HepG2 (cell line): Measurements from ENCODE around the gene EPX.

ENCODE experiments used
- ARHGAP35 ChIP-seq: sonication (generic); formaldehyde crosslinking; IDR thresholded peaks from 2 replicates; pipeline ENCODE4 v1.9.0; 2022; ENCODE audit warnings: mild to moderate bottlenecking, inconsistent platforms, moderate library complexity, missing genetic modification reagents, borderline replicate concordance
- EZH2 ChIP-seq: conservative IDR thresholded peaks from 2 replicates; pipeline ENCODE4 v1.6.1; 2012; ENCODE audit warnings: mild to moderate bottlenecking, low read depth, low read length, moderate library complexity
- GABPA ChIP-seq, 2 experiments: IDR thresholded peaks; 2 replicates each; pipeline ENCODE4 v1.6.1; 2011 to 2016; ENCODE audit warnings: low read depth in 2 of 2, low read length in 1 of 2, missing biosample characterization in 1 of 2, missing genetic modification characterization in 1 of 2
- RFXAP ChIP-seq: sonication (generic); formaldehyde crosslinking; IDR thresholded peaks from 2 replicates; pipeline ENCODE4 v1.4.0; 2020; ENCODE audit warnings: missing genetic modification reagents, borderline replicate concordance
- SMC3 ChIP-seq: IDR thresholded peaks from 2 replicates; pipeline ENCODE4 v1.6.1; 2011; ENCODE audit warnings: low read length, improper control_type of control experiment
- XRCC5 ChIP-seq: fragments of 200-400 bp; formaldehyde crosslinking; optimal IDR thresholded peaks from 2 replicates; pipeline ENCODE3; 2017; ENCODE audit warnings: mild to moderate bottlenecking, low read length
- ZBTB40 ChIP-seq, 2 experiments: fragments of 450-650 bp in 1 of 2; sonication (generic) in 1 of 2; formaldehyde crosslinking in 1 of 2; IDR thresholded peaks; 2 replicates each; pipeline versions ENCODE4 v1.6.1 to v1.8.0; 2016 to 2022; ENCODE audit warnings: antibody characterized with exemption in 1 of 2, mild to moderate bottlenecking in 1 of 2, missing genetic modification reagents in 1 of 2
- ZNF567 ChIP-seq: sonication (generic); formaldehyde crosslinking; IDR thresholded peaks from 2 replicates; pipeline ENCODE4 v1.8.1; 2023; ENCODE audit warnings: mild to moderate bottlenecking, missing genetic modification reagents, borderline replicate concordance
- ZNF614 ChIP-seq: IDR thresholded peaks from 2 replicates; pipeline ENCODE4 v1.6.1; 2018; ENCODE audit warnings: missing biosample characterization, missing genetic modification reagents, inconsistent platforms, borderline replicate concordance
- ZNF768 ChIP-seq: sonication (generic); formaldehyde crosslinking; IDR thresholded peaks from 2 replicates; pipeline ENCODE4 v1.4.0; 2020; ENCODE audit warnings: missing genetic modification reagents
- TF ChIP-seq, protein P1 (sequence below): conservative IDR thresholded peaks from 2 replicates; pipeline ENCODE4 v1.6.1; 2018; ENCODE audit warnings: missing genetic modification reagents

DNA sequence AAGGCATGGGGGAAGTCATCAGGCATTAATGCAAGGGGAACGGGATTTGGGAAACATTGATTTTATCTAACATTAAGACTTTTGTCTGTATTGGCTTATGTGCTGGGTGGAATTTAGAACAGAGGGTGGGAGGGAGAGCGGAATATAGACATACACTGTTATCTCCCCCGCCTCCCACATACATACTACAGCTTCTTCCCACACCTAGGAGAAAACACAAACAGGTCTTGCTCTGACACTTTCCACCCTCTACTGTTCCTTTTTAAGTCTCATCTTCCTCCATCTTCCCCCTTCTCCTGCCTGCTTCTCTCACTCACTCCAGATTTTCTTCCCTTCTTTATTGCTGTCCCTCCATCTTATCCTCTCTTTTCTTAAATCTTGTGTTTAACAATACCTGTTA, 43.9 kb upstream of the EPX start:
- TF ChIP-seq EZH2 (no peak), ZNF614 (CRISPR knock-in tag) (no peak), GABPA (IDR thresholded peaks at IDR 0.05; ENCODE audit: low read depth, low read length) (no peak), GABPA (CRISPR knock-in tag; IDR thresholded peaks at IDR 0.05; ENCODE audit: low read depth) (no peak), XRCC5 (no peak), ARHGAP35 (no peak), ZBTB40 (IDR thresholded peaks at IDR 0.05) (no peak), ZBTB40 (CRISPR knock-in tag; IDR thresholded peaks at IDR 0.05) (no peak), ZNF567 (no peak), ZNF768 (CRISPR knock-in tag) (no peak), RFXAP (no peak), SMC3 (no peak)
- TF ChIP-seq, protein P1, sequence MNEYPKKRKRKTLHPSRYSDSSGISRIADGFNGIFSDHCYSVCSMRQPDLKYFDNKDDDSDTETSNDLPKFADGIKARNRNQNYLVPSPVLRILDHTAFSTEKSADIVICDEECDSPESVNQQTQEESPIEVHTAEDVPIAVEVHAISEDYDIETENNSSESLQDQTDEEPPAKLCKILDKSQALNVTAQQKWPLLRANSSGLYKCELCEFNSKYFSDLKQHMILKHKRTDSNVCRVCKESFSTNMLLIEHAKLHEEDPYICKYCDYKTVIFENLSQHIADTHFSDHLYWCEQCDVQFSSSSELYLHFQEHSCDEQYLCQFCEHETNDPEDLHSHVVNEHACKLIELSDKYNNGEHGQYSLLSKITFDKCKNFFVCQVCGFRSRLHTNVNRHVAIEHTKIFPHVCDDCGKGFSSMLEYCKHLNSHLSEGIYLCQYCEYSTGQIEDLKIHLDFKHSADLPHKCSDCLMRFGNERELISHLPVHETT (CRISPR knock-in tag): no peak
